Epidermal melanocyte (primary cell): Measurements from ENCODE around the gene MTHFD1.
A peak's percentile ranks its signal among the peaks of the same experiment; 100 is the strongest.
"Not testable (repeated sequence)": the region's sequence is repeated elsewhere in the genome, so short reads cannot be mapped to it uniquely, and the experiment has no call there.

Experiments
- DNase-seq: peaks from one replicate; pipeline ENCODE4 v3.0.0; 2011; ENCODE audit warnings: low spot score; ENCODE audit not compliant: insufficient read length

The MTHFD1 gene

GRCh38 chr14:64387782-64388532 lies at the start of gene MTHFD1:
MTHFD1 (plus strand) TSS chr14:64388353; CDS start chr14:64388428, 75 bp downstream.
- DNase-seq: peak; percentile 94

GRCh38 chr14:64338616-64339316 lies 49.4 kb upstream of the MTHFD1 start:
- peak; percentile 96 for DNase-seq

GRCh38 chr14:64340560-64341196 lies 47.5 kb upstream of the MTHFD1 start:
- no peak for DNase-seq

GRCh38 chr14:64347748-64348147 lies 40.4 kb upstream of the MTHFD1 start:
- no peak for DNase-seq

DNA sequence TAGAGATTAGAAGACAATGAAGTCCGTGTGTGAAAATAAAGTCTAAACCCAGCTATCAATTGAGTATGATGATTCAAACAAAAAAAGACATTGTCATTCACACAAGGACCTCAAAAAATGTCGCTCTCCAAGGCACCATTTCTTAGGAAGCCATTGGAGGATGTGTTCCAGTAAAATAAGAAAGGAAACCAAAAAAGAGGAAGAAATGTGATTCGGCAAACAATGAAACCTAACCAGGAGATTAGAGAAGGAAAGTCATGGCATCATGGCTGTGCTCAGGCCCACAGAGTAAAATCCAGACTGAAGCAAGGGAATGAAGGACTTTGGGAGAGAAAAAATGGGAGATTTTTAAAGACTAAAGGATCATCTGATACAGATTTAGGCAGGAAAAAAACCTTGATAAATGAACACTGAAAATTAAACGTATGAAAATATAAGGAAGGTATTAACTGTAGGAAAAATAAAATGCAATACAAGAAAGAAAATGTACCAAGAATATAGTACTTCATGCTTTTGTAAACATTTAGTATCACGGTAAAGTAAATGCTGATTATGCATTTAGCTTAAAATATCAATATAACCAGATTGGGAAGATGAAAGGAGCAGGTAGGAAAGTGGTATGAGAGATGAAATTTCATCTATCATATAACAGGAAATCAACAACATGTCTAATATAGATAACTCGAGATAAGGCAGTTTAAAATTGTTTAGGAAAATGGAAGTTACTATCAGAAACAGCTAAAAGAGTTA lies 38.2 kb upstream of the MTHFD1 start:
- DNase-seq: no peak

DNA sequence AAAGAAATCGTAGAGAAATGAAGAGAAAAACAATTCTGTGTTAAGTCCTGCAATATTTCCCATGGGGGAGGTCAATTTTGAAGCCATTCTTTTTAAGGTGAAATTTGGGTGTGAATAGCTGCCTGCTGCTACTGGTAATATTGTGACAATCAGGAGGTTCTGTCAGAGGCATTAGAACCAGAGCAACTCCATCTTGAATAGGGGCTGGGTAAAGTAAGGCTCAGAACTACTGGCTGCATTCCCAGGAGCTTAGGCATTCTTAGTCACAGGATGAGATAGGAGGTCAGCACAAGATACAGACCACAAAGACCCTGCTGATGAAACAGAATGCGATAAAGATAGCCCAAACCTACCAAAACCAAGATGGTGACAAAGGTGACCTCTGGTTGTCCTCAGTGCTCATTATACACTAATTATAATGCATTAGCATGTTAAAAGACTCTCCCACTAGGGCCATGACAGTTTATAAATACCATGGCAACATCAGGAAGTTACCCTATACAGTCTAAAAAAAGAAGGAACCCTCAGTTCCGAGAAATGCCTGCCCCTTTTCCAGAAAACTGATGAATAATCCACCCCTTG lies 24.8 kb upstream of the MTHFD1 start:
- no peak for DNase-seq

GRCh38 chr14:64364907-64365306 lies 23.2 kb upstream of the MTHFD1 start:
- no peak for DNase-seq

GRCh38 chr14:64365358-64365889 lies 22.7 kb upstream of the MTHFD1 start:
- DNase-seq: not testable (repeated sequence)

GRCh38 chr14:64369201-64369600 lies 19.0 kb upstream of the MTHFD1 start:
- DNase-seq: no peak

- DNase-seq: no peak
Measured at GRCh38 chr14:64387232-64387781, 846 bp upstream of the MTHFD1 start.

GRCh38 chr14:64388533-64389285 lies 556 bp downstream of the MTHFD1 start:
- no peak for DNase-seq

DNA sequence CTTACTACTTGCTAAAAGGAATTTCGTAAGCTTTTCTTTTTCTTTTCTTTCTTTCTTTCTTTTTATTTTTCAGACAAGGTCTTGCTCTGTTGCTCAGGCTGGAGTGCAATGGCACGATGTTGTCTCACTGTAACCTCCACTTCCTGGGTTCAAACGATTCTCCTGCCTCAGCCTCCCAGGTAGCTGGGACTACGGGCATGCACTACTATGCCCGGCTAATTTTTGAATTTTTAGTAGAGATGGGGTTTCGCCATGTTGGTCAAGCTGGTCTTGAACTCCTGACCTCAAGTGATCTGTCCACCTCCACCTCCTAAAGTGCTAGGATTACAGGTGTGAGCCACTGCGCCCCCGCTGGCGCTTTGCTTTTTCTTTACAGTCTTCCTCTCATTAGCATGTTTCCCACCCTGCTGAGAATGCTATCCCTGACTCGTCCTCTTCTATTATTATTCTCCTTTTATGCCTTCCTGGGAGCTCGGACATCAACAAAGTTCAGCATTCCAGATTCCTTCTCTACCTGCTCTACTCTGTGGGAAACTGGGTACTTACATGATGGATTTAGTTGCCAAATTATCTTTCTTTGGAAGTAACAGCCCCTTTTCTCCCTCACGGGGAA lies 3.1 kb downstream of the MTHFD1 start:
- DNase-seq: no peak

DNA sequence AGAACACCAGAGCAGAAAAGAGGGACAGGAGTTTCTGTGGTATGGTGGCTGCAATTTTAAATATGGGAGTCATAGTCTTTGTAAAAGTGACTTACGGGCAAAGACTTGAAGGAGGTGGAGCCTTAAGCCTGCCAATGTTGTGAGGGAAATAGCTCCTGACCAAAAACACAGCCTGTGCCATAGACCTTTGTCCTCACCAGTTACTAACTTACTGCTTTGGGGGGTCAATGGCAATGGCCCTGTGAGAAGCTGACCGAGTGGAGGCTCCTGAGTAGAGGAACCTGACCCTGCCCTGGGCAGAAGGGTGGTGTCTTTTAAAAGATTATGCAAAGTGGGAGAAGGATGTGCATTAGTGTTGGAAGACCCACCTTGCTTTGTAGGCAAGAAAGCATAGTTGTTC lies 3.8 kb downstream of the MTHFD1 start:
- no peak for DNase-seq

DNA sequence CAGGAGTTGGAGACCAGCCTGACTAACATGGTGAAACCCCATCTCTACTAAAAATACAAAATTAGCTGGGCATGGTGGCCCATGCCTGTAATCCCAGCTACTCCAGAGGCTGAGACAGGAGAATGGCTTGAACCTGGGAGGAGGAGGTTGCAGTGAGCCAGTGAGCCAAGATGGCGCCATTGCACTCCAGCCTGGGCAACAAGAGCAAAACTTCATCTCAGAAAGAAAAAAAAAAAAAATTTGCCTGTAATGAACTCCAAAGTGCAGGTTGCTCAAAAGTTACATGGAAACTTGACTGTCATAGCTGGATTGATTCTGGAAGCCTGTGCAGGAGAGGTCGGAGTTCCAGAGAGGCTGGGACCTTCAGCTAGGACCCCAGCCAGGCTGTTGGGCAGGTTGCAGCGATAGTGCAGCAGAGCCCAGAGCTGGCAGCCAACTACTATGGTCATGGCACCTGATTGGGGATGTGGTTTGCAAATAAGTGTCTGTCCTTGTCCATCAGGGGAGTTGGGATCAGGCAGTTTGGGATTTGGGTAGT lies 5.1 kb downstream of the MTHFD1 start:
- DNase-seq: not testable (repeated sequence)

DNA sequence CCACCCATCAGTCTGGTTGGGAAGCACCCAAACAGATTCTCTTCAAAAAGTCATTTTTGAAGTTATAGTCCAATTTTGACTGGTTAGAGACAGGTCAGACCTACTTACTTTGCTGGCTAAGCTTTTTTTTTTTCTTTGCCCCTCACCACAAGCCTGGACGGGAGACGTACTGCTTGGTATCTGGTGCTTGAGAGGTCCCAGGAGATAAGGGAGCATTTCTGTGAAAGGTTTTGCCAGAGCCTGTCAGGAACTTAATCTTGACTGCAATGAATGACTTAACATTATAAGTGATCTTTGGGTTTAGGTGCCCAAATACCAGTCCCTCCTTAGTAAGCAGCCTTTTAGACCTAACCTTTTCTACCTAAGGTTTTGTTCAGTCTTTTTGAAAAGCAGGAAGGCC lies 6.3 kb downstream of the MTHFD1 start:
- DNase-seq: no peak

DNA sequence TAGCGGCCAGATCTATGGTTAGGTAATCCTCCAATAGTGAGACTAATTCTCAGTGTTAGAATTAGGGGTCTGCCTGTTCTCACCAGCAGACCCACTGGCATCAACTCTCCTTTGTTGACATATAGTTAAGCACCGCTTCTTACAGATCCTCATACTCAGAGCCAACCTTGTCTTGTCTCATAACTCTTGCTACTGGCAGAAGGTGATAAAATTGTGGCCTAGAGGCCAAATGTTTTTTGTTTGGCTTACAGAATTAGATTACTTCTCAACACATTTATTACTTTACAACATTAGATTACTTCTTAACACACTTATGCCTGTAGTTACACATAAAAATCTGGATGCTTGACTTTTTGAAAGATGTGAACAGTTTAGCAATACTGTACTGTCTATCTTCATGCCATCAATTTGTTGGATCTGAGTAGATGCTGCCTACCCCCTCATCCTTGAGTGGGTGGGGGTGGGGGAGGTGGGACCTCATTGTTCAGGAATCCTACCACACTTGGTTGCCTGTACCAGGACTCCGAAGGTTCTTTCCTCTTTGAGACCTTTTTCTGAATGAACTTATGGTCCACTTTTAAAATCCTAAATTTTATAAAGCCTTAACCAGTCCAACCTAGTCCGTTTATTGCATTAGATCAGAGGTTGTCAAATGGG lies 7.0 kb downstream of the MTHFD1 start:
- no peak for DNase-seq

DNA sequence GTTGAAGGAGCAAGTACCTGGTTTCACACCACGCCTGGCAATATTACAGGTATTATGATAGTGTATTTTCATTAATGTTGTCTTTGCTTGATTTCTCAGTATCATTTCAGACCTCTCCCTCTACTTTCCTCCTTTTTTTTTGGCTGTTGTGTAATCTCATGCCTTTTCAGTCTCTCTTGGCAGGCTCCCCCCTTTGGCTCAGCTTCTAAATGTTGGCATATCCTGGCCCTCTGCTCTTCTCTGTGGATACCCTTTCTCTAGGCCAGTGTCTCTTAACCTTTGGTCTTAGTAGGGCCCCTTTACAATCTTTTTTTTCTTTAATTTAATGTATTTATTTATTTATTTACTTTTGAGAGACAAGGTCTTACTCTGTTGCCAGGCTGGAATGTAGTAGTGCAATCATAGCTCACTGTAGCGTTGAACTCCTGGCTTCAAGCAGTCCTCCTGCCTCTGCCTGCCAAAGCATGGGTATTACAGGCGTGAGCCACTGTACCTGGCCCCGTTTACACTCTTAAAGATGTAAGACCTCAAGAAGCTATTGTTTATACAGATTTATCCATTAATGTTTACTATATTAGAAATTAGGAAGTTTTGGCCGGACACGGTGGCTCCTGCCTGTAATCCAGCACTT lies 12.8 kb downstream of the MTHFD1 start:
- DNase-seq: no peak

DNA sequence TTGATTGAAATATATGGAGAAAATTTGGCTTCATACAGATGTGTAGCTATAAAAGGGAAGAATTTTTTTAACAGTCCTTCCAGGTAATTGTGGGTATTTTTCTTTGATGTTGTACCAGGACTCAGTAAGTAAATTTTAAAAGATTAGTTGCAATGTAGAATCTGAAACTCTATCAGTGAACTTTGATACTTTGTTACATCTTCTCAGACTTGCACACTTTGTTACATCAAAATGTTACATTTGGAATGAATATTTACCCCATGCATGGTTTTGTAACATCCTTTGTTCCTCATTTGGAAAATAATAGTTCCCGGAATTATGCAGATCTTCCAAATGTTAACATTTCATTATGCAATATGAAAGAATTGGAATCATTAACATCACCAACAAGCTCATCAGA lies 13.8 kb downstream of the MTHFD1 start:
- no peak for DNase-seq
